Measurements from ENCODE around the gene SFTPA2.
"Not testable (repeated sequence)": the region's sequence is repeated elsewhere in the genome, so short reads cannot be mapped to it uniquely, and the experiment has no call there.

Gene SFTPA2

DNA sequence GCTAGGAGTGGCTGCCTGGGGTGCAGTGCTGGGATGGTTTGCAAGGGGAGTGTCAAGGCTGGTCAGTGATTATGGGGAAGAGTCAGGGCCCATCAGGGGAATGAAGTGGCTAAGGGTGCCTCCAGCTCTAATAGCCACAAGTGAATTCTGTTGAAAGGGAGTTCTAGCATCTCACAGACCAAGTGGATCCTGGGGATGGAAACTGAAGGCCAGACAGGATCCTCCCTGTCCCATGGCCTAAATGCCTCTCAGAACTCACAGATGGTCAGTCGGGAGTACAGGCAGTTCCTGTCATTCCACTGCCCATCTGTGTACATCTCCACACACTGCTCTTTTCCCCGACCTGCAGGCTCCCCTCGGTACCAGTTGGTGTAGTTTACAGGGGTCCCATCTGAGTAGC, 3.2 kb downstream of the SFTPA2 start:
- not testable (repeated sequence) for DNase-seq (ENCODE audit: low read depth)

DNA sequence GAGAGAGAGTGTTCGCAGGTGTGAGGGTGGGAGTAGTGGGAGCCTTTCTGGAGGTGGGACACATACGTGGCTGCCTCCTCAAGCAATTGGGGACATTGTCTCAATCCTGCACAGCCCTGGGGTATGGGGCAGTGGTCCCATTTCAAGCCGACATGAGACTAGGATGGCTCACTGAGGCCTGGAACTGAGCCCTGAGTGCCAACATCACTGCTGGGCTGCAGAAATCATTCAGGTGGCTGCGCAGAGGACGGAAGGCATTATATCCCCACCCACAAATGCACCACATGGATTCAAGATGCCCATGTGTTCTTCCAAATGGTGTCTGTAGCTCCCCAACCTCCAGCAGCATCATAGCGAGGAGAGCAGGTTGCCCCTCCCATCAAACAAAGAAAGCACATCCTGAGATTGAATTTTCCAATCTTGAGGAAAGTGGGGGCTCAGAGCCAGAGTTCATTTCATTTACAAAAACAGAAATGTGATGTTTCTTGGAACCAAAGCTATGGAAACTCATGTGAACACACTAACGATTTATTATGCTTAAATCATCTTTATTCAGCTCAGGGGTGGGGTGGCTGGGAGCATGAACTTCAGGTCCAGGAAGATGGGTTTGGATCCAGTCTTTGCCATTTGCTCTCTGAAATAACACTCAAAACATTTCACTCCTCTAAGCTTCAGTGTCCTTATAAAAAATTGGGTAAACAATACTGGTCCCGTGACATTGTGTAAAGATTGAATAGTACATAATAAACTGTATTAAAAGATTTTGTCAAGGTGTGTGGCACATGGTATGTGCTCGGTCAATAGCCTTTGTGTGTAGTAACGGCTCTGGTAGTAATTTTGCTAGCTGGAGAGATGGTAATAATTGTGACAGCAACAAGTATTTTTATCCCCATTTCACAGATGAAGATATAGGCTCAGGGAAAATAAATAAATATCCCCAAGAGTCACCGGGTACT, 4.6 kb downstream of the SFTPA2 start:
- no peak for DNase-seq (ENCODE audit: low read depth)

GRCh38 chr10:79552143-79552542, 8.1 kb downstream of the SFTPA2 start:
- no peak for DNase-seq (ENCODE audit: low read depth)

GRCh38 chr10:79547973-79548372, 12.2 kb downstream of the SFTPA2 start:
- DNase-seq (ENCODE audit: low read depth) = no peak

DNA sequence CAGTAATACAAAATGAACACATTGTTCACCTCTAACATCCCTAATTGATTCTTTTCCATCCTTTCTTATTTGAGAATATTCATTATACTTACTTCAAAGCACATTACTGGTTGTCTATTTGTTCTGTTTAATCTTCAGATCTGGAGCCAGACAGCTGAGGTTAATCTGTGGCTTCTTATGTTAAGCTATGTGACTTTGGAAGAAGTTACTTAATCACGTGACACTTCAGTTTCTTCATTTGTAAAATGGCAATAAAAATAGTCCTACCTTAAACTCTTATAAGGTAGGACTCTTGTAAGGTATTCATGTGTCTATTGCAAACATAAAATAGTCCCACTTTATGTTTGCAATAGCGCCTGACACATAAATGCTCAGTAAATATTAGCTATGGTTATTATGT, 13.1 kb downstream of the SFTPA2 start:
- DNase-seq (ENCODE audit: low read depth) = not testable (repeated sequence)

- not testable (repeated sequence) for DNase-seq (ENCODE audit: low read depth)
Observed at GRCh38 chr10:79544926-79545659, 15.1 kb downstream of the SFTPA2 start.

DNA sequence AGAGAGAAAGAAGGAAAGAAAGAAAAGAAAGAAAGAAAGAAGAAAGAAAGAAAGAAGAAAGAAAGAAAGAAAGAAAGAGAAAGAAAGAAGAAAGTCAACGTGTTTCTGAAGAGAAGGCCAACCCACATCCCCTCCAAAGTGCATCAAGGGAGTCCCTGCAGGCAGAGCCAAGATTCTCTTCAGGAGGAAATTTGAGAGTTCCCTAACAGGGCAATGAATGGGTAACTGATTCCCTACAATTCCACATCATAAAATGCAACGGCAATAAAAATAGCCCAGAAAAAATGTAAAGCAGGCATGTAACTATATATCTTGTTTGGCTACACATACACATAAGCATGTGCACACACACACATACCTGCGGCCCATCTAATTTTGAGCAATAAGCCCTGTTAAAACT, 15.8 kb downstream of the SFTPA2 start:
- DNase-seq (ENCODE audit: low read depth) = not testable (repeated sequence)

DNA sequence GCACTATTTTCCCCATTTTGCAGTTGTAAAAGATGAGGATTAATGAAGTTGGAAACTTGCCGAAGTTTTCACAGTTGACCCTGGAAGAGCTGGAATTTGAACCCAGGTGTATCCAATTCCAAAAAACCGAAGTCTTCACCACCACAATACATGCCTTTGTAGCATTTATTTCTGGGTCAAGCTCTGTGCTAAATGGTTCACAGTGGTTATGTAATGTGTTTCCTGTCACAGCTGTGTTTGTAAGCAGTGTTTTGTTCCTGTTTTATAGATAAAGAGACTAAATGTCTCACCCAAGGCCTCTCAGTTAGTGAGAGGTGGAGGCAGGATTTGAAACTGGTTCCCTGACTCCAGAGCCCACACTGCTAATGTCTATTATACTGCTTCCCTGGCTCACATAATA, 17.6 kb downstream of the SFTPA2 start:
- no peak for DNase-seq (ENCODE audit: low read depth)

GRCh38 chr10:79540930-79541329, 19.3 kb downstream of the SFTPA2 start:
- DNase-seq (ENCODE audit: low read depth) = not testable (repeated sequence)

DNA sequence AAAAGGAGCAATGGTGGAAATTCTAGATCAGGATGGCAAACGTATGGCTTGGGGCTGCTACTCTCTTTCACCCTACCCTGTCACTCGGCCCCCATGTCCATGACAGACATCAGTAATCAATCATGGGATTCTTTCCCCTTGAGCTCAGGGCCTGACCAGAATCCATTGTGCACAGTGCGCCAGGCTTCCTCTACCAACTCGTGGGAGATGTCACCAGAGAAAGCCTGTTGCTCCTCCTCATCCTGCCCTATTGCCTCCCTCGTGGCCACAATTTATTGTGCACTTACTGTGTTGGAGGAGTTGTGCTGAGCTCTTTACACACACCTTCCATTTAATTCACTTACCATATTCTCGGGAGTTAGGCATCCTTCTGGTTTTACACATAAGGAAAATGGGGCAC, 21.9 kb downstream of the SFTPA2 start:
- not testable (repeated sequence) for DNase-seq (ENCODE audit: low read depth)

DNA sequence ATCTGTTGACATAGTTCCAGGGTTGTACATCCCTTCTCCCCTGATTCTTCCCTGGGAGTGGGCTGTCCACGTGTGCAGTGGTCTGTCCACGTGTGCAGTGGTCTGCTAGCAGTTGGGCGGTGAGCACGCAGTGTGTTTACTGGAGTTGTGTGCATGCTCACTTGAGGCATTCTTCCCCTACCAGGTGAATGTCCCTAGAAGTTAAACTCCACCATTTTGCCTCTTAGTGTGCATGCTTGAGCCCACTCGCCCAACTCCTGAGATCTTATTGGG, 26.4 kb downstream of the SFTPA2 start:
- DNase-seq (ENCODE audit: low read depth) = not testable (repeated sequence)

- DNase-seq (ENCODE audit: low read depth) = not testable (repeated sequence)
Observed at GRCh38 chr10:79533142-79533902, 26.9 kb downstream of the SFTPA2 start.

DNA sequence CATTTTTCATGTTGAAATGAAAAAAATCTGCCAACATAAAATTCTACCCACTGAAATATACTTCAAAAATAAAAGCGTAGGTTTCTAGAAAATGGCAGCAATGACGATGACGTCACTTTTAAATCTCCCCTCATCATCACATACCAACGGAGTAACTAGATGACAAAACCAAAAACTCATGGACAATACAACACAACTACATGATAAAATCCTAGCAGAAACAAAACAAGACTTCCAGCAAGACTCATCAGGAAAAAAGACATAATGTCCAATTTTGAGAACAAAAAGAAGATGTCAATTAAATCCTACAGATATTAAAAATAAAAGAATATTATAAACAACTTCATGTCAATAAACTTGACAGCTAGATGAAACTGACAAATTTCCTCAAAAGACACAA, 31.9 kb downstream of the SFTPA2 start:
- DNase-seq (ENCODE audit: low read depth) = not testable (repeated sequence)

GRCh38 chr10:79525049-79525710, 35.0 kb downstream of the SFTPA2 start:
- DNase-seq (ENCODE audit: low read depth) = not testable (repeated sequence)

DNA sequence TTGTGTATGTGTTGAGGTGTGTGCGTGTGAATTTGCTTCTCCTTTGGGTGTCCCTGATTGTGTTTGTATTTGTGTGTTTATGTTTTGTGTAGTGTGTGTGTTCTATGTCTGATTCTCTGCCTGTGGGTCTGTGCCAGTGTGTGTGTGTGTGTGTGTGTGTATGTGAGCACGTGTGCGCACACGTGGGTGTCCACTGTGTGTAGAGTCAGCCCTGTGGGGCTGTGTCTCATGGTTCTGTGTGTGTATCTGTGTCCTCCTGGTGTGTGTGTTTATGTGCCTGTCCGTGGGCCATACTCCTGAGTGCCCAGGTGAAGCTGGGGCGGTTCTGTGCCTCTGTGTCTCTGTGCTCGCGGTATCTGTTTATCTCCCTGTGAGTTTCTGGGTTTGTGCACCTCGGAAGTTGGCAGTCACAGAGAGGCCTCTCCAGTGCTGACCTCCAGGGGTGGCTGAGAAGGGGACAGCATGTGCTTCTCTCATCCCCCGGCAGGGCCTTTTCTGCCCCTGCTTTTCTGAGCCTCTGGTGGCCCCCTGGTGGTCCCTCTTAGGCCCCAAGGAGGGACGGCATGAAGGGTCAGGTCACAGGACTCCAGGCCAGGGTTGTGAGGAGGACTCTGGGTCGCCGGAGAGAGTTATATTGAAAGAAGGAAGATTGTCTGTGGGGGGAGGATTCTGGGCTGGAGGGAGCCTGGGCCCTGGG, 36.9 kb downstream of the SFTPA2 start:
- not testable (repeated sequence) for DNase-seq (ENCODE audit: low read depth)

GRCh38 chr10:79522464-79522863, 37.7 kb downstream of the SFTPA2 start:
- not testable (repeated sequence) for DNase-seq (ENCODE audit: low read depth)

DNA sequence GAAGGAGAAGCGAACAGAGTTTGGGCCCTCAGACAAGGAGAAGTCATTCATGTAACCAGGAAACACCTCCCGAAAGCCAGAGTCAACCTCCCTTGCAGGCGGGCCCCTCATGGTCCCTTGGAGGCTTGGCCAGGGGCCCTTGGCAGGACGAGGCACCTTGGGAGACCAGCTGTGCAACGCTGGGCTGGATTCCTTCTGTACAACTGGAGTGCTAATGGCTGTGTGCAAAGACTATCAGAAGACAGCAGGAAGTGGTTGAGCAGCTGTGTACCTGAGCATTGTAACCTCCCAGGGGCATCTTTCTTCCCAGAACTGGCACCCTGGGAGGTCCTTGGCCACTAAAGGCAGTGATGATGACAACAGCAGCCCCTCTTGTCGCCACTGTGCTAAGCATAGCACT, 38.5 kb downstream of the SFTPA2 start:
- not testable (repeated sequence) for DNase-seq (ENCODE audit: low read depth)

DNA sequence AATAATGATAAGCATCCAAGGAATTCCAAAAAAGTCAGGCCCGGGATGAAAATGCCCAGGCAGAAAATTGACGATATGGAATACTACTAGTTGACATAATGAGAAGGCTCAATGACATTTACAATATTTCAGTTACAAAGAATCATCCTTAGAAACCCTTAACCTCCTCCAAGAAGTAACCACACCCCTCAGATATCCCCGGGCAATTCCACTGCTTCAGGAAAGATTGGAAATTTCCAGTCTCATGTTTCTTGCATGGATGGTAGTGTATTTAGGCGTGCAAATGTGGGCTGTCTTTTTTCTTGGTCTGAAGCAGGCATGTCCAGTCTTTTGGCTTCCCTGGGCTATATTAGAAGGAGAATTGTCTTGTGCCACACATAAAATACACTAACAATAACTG, 42.6 kb downstream of the SFTPA2 start:
- DNase-seq (ENCODE audit: low read depth) = not testable (repeated sequence)

DNA sequence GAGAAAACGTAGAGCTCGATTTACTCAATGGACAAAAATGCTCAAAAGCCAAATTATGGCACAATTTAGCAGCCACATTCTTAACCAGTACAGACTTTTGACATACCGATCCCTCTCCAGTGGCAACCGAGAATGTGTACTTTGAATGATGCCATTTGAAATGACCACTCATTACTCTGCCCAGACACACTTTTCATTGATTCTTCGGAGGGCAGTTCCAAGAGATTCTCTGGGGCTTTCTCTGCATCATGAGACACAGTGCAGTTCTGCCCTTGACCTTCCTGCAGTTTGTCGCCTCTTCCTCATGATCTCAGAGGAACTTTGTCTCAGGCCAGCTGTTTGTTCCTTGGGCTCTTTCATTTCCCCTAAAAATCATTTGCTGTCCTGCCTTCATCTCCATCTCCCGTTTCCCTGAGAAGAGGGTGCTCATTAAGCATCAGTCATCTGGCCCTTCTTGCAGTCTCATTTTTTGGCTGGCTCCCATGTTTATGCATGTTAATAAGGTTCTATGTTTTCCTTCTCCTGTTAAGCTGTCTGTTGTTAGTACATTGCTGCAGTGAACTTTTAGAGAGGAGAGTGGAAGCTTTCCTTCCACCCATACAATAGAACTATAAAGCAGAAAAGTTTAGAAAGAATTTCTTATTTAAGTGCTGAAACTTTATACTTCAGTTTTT, 43.5 kb downstream of the SFTPA2 start:
- DNase-seq (ENCODE audit: low read depth) = not testable (repeated sequence)

DNA sequence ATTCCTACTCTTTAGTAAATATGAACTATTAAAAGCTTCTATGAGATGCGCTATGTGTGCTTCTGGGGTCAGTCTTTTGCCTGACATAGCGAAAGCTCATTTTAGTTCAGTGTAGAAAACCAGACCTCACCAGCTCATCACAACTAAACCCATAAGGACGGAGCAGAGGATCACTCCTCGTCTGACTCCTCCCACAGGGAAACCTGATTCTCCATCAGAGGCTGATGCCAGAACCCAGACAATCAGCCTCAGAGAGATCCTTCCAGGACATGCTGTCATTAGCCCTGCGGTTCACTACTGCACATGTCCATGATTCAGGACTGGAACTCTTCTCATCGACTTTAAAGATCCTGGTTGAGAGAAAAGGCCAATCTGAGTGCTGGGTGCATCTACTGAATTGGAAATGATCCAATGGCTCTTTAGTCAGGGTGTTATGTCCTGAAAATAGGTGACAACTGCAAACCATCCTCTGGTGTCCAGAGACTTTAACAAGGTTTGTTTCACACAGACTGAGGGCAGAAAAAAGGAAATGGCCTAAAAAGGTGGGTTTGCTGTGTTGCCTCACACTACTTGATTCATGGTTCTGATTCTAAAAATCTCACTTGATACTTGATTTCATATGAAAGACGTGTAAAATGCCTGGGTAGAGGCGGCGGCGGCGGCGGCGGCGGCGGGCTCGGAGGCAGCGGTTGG, 48.2 kb downstream of the SFTPA2 start, which contains the start of gene EIF5AL1:
Gene EIF5AL1, plus strand, starts transcription at position 643 of the 693 bp plus-strand sequence. CDS start 117 bp downstream, outside the sequence.
- not testable (repeated sequence) for DNase-seq (ENCODE audit: low read depth)

Measured in non-pigmented ciliary epithelial cell (primary cell).